Thoracic aorta (tissue), 2 donors: ENCODE results near the gene EVI5L. TPM values are rescaled to one million over a fixed set of nuclear protein-coding genes. Genes with fewer than 3 reads are reported as not detected.

Experiments
- ATAC-seq: fragments of 150-250 bp; one replicate; pipeline ENCODE4 v1.8.0; 2017; ENCODE audit warnings: low read depth; ENCODE audit not compliant: insufficient number of reproducible peaks, low FRiP score
- DNase-seq: peaks from one replicate; pipeline ENCODE4 v3.0.0-alpha.2; 2020; ENCODE audit warnings: low spot score
- H3K27ac ChIP-seq, 2 donors: fragments of 200-600 bp; sonication (generic); 1 replicate in 1 of 2; 2 replicates in 1 of 2; pipeline ENCODE4 v1.5.1; 2016; ENCODE audit warnings: mild to moderate bottlenecking in 2 of 2, moderate library complexity in 2 of 2
- H3K27me3 ChIP-seq: fragments of 200-600 bp; sonication (generic); replicated peaks from 2 replicates; pipeline ENCODE4 v1.6.0; 2016; ENCODE audit warnings: mild to moderate bottlenecking; ENCODE audit not compliant: insufficient read depth
- H3K36me3 ChIP-seq: fragments of 200-600 bp; sonication (generic); one replicate; pipeline ENCODE4 v1.5.1; 2016
- H3K4me1 ChIP-seq, 2 donors: fragments of 200-600 bp; sonication (generic); 1 replicate in 1 of 2; 2 replicates in 1 of 2; pipeline versions ENCODE4 v1.5.1 to v1.6.0; 2016; ENCODE audit warnings: low read depth in 2 of 2, mild to moderate bottlenecking in 1 of 2; ENCODE audit not compliant: control insufficient read depth in 1 of 2
- H3K4me3 ChIP-seq: fragments of 200-600 bp; sonication (generic); 2 replicates; pipeline ENCODE4 v1.5.1; 2016; ENCODE audit warnings: mild to moderate bottlenecking
- H3K9me3 ChIP-seq: fragments of 200-600 bp; sonication (generic); 2 replicates; pipeline ENCODE4 v1.5.1; 2016
- total RNA-seq, 2 donors: library from RNA; depleted of rRNA; stranded (reverse); fragments of >200 nt; gene quantifications; one replicate each; pipeline versions ENCODE4 v1.1.0 to v1.2.3, GENCODE V29; 2016
- TF ChIP-seq, protein P1 (sequence below): fragments of 200-600 bp; sonication (generic); IDR thresholded peaks from one replicate; pipeline ENCODE4 v1.5.1; 2019; ENCODE audit warnings: antibody characterized with exemption

EVI5L gene
- total RNA-seq, 2 donors from 2014 or later: 12.1 to 16.8 TPM

DNA sequence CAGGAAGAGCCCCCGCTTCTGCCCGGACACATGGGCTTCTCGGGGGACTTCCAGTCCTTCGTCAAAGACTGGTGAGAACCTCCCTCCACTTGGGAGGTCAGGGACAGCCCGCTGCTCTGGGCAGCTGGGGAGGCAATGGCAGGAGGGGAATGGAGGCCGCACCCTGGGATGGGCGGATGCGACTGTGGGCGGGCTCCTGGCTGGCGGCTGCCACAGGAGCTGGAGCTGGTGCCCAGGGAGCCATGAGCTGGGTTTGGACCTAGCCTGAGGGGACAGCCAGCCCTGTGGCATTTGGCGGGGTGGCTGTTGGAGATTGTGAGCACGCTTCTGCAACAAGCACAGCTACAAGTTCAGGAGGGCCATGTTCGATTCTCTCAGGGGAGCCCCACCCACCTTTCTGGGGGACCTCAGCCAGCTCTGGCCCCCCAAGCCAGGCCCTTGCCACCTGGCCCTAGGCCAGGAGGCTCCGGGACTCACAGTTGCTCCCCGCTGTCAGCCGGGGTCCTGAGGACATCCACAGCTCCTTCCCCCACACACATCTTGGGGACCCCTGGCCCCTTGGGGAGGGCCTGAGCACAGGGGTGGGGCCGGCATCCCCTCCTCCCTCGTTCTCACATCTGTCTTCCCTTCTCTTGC lies 81.6 kb downstream of the EVI5L start:
- TF ChIP-seq, protein P1, sequence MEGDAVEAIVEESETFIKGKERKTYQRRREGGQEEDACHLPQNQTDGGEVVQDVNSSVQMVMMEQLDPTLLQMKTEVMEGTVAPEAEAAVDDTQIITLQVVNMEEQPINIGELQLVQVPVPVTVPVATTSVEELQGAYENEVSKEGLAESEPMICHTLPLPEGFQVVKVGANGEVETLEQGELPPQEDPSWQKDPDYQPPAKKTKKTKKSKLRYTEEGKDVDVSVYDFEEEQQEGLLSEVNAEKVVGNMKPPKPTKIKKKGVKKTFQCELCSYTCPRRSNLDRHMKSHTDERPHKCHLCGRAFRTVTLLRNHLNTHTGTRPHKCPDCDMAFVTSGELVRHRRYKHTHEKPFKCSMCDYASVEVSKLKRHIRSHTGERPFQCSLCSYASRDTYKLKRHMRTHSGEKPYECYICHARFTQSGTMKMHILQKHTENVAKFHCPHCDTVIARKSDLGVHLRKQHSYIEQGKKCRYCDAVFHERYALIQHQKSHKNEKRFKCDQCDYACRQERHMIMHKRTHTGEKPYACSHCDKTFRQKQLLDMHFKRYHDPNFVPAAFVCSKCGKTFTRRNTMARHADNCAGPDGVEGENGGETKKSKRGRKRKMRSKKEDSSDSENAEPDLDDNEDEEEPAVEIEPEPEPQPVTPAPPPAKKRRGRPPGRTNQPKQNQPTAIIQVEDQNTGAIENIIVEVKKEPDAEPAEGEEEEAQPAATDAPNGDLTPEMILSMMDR: no peak
- H3K27ac ChIP-seq: no peak overlapping the region
- no peak overlapping the region for H3K4me3 ChIP-seq
- H3K9me3 ChIP-seq: no peaks in the 10 kb centered on the region
- ATAC-seq (no peak), DNase-seq (no peak)
- H3K36me3 ChIP-seq: peaks cover 34% of the 10 kb centered on the region
- peaks cover 9 to 19% of the 10 kb centered on the region in 2 donors for H3K4me1 ChIP-seq
- no peaks in the 10 kb centered on the region for H3K27me3 ChIP-seq

DNA sequence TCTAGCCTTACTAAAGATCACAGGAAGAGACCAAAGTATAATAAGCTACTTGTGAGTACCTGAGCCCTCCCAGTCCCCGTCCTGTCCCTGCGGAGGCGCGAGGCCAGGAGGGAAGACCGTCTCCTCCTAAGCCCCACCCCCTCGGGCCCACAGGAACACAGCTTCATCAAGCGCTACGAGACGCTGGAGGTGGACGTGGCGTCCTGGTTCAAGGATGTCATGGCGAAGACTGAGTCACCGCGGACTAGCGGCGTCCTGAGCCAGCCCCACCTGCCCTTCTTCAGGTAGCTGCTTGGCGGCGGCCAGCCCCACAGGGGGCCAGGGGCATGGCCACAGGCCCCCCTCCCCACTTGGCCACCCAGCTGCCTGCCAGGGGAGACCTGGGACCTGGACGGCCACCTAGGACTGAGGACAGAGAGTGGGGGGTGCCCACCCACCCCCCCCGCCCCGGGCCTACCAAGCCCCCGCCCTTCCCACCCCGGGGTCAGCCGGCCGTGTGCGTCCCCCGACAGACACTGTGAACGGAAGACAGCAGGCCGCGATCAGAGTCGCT lies 82.2 kb downstream of the EVI5L start:
- no peaks in the 10 kb centered on the region for H3K27me3 ChIP-seq
- no peak overlapping the region for H3K4me3 ChIP-seq
- no peak for ATAC-seq
- no peak for DNase-seq
- H3K4me1 ChIP-seq: peaks cover 9 to 20% of the 10 kb centered on the region in 2 donors
- TF ChIP-seq, protein P1: no peak
- H3K36me3 ChIP-seq: peaks cover 34% of the 10 kb centered on the region
- H3K9me3 ChIP-seq: no peaks in the 10 kb centered on the region
- H3K27ac ChIP-seq: no peak overlapping the region

- peaks cover 11 to 22% of the 10 kb centered on the region in 2 donors for H3K4me1 ChIP-seq
- no peak for DNase-seq
- H3K4me3 ChIP-seq: no peak overlapping the region
- peaks cover 34% of the 10 kb centered on the region for H3K36me3 ChIP-seq
- TF ChIP-seq, protein P1: no peak
- no peaks in the 10 kb centered on the region for H3K27me3 ChIP-seq
- H3K27ac ChIP-seq: no peak overlapping the region
- no peaks in the 10 kb centered on the region for H3K9me3 ChIP-seq
- no peak for ATAC-seq
Measured at GRCh38 chr19:7912697-7913564, 82.9 kb downstream of the EVI5L start.

DNA sequence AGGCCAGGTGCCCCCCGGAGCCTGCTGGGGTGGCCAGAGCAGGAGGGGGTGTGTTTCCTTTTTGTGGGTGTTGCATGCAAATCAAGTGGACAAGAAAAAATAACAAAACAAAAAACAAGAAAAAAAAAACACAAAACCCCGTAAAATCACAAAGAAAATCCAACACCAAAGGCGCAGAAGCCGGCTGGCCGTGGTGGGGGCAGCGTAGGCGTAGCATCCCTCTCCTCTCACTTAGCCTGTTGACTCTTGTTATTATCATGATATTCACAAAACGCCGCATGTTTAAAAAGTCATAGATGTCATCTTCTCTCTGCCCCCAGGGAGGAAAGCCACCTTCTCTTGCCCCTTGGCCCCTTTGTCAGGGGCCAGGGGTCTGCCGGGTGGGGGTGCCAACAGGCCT lies 83.6 kb downstream of the EVI5L start:
- H3K27me3 ChIP-seq: no peaks in the 10 kb centered on the region
- H3K9me3 ChIP-seq: no peaks in the 10 kb centered on the region
- peaks cover 34% of the 10 kb centered on the region for H3K36me3 ChIP-seq
- no peak for DNase-seq
- H3K4me3 ChIP-seq: no peak overlapping the region
- H3K4me1 ChIP-seq: peaks cover 14 to 29% of the 10 kb centered on the region in 2 donors
- no peak for ATAC-seq
- no peak overlapping the region for H3K27ac ChIP-seq
- TF ChIP-seq, protein P1: no peak

GRCh38 chr19:7914099-7914498 lies 84.1 kb downstream of the EVI5L start:
- Histone ChIP-seq H3K27ac (no peak overlapping the region), H3K36me3 (peaks cover 34% of the 10 kb centered on the region), H3K4me1 (peaks cover 14 to 32% of the 10 kb centered on the region in 2 donors), H3K9me3 (no peaks in the 10 kb centered on the region), H3K4me3 (no peak overlapping the region), H3K27me3 (no peaks in the 10 kb centered on the region)
- no peak for DNase-seq
- TF ChIP-seq, protein P1: no peak
- no peak for ATAC-seq
